WTC11 (cell line): ENCODE results near the gene SMARCD3. TPM values are rescaled to one million over a fixed set of nuclear protein-coding genes. Genes with fewer than 3 reads are reported as not detected.
A peak's percentile ranks its signal among the peaks of the same experiment; 100 is the strongest.

ENCODE experiments used
- ATAC-seq: fragments of 200-7000 bp; cut with Tn5 transposase; 2 replicates; pipeline ENCODE4 v1.10.0; 2021; ENCODE audit warnings: mild to moderate bottlenecking, moderate library complexity
- CTCF ChIA-PET: fragments of 300-600 bp; sonication (Branson Sonifier 250); formaldehyde crosslinking; loops from one replicate; lab custom pipeline; 2021; ENCODE audit warnings: antibody characterized with exemption; lab: Charles Lee
- POLR2A ChIA-PET: fragments of 350-600 bp; sonication (Branson Sonifier 250); formaldehyde crosslinking; loops from one replicate; lab custom pipeline; 2021; ENCODE audit warnings: antibody characterized with exemption; lab: Charles Lee
- DNase-seq: peaks from one replicate; pipeline ENCODE4 v3.0.0; 2021; ENCODE audit warnings: low spot score
- H3K27ac Mint-ChIP-seq: 2 replicates; pipeline ENCODE4 v1.8.0; 2021; ENCODE audit warnings: mixed read lengths
- H3K27me3 Mint-ChIP-seq: 2 replicates; pipeline ENCODE4 v1.8.0; 2021; ENCODE audit warnings: low read depth, mild to moderate bottlenecking, moderate library complexity, mixed read lengths
- H3K36me3 Mint-ChIP-seq: 2 replicates; pipeline ENCODE4 v1.8.0; 2021; ENCODE audit warnings: mixed read lengths
- H3K4me1 Mint-ChIP-seq: 2 replicates; pipeline ENCODE4 v1.8.0; 2022; ENCODE audit warnings: mixed read lengths
- H3K4me3 Mint-ChIP-seq: 2 replicates; pipeline ENCODE4 v1.8.0; 2021; ENCODE audit warnings: mild to moderate bottlenecking, moderate library complexity, mixed read lengths
- H3K9me3 Mint-ChIP-seq: 2 replicates; pipeline ENCODE4 v1.8.0; 2021; ENCODE audit warnings: mixed read lengths
- ATF1 ChIP-seq: sonication (generic); formaldehyde crosslinking; IDR thresholded peaks from 2 replicates; pipeline ENCODE4 v1.8.1; 2023; ENCODE audit warnings: mild to moderate bottlenecking, moderate library complexity, missing genetic modification reagents
- ETV6 ChIP-seq: sonication (generic); formaldehyde crosslinking; IDR thresholded peaks from 2 replicates; pipeline ENCODE4 v1.8.1; 2022; ENCODE audit warnings: mild to moderate bottlenecking, missing genetic modification reagents
- IRF2 ChIP-seq: sonication (generic); formaldehyde crosslinking; IDR thresholded peaks from 2 replicates; pipeline ENCODE4 v1.8.0; 2022; ENCODE audit warnings: low read depth, missing genetic modification reagents, borderline replicate concordance
- MXD4 ChIP-seq: fragments of 250-450 bp; sonication (Bioruptor Pico); IDR thresholded peaks from 2 replicates; pipeline ENCODE4 v1.8.0; 2021; ENCODE audit warnings: mild to moderate bottlenecking, moderate library complexity, borderline replicate concordance
- NFYB ChIP-seq: sonication (generic); formaldehyde crosslinking; conservative IDR thresholded peaks from 2 replicates; pipeline ENCODE4 v1.8.0; 2022; ENCODE audit warnings: low read depth, missing genetic modification reagents
- NR1H2 ChIP-seq: sonication (generic); formaldehyde crosslinking; IDR thresholded peaks from 2 replicates; pipeline ENCODE4 v1.9.0; 2021; ENCODE audit warnings: mild to moderate bottlenecking, moderate library complexity, missing genetic modification reagents
- NR2C2 ChIP-seq: sonication (generic); formaldehyde crosslinking; IDR thresholded peaks from 2 replicates; pipeline ENCODE4 v1.8.0; 2022; ENCODE audit warnings: mild to moderate bottlenecking, missing genetic modification reagents
- PRRX2 ChIP-seq: fragments of 250-450 bp; sonication (Bioruptor Pico); IDR thresholded peaks from 2 replicates; pipeline ENCODE4 v1.8.0; 2021; ENCODE audit warnings: mild to moderate bottlenecking
- RORB ChIP-seq: fragments of 250-450 bp; sonication (Bioruptor Pico); IDR thresholded peaks from 2 replicates; pipeline ENCODE4 v1.9.0; 2021; ENCODE audit warnings: mild to moderate bottlenecking
- TEAD4 ChIP-seq: sonication (generic); formaldehyde crosslinking; IDR thresholded peaks from 2 replicates; pipeline ENCODE4 v1.8.0; 2022; ENCODE audit warnings: mild to moderate bottlenecking, missing genetic modification reagents
- ZNF219 ChIP-seq: sonication (generic); formaldehyde crosslinking; IDR thresholded peaks from 2 replicates; pipeline ENCODE4 v1.8.0; 2023; ENCODE audit warnings: missing genetic modification reagents, mild to moderate bottlenecking, borderline replicate concordance
- ZNF317 ChIP-seq: sonication (generic); formaldehyde crosslinking; IDR thresholded peaks from 2 replicates; pipeline ENCODE4 v1.8.1; 2023; ENCODE audit warnings: low read depth, mild to moderate bottlenecking, moderate library complexity, missing genetic modification reagents, borderline replicate concordance
- ZNF416 ChIP-seq: fragments of 250-450 bp; sonication (Bioruptor Pico); IDR thresholded peaks from 2 replicates; pipeline ENCODE4 v1.9.0; 2021; ENCODE audit warnings: mild to moderate bottlenecking, inconsistent platforms
- ZNF423 ChIP-seq: fragments of 250-450 bp; sonication (Bioruptor Pico); IDR thresholded peaks from 2 replicates; pipeline ENCODE4 v2.1.2; 2022; ENCODE audit warnings: mild to moderate bottlenecking, moderate library complexity
- total RNA-seq: library from RNA; stranded (reverse); gene quantifications from 3 replicates; pipeline ENCODE4 v1.2.3, GENCODE V29; 2021
- TF ChIP-seq, protein P1 (sequence below): fragments of 250-450 bp; sonication (Bioruptor Pico); IDR thresholded peaks from 2 replicates; pipeline ENCODE4 v1.9.0; 2021; ENCODE audit warnings: moderate library complexity, mild to moderate bottlenecking, inconsistent platforms, borderline replicate concordance
- TF ChIP-seq, protein P2 (sequence below): fragments of 250-450 bp; sonication (Bioruptor Pico); IDR thresholded peaks from 2 replicates; pipeline ENCODE4 v1.9.0; 2021; ENCODE audit warnings: mild to moderate bottlenecking
- TF ChIP-seq, protein P3 (sequence below): sonication (generic); formaldehyde crosslinking; IDR thresholded peaks from 2 replicates; pipeline ENCODE4 v1.8.1; 2022; ENCODE audit warnings: mild to moderate bottlenecking, moderate library complexity, missing genetic modification reagents
- TF ChIP-seq, protein P4 (sequence below): sonication (generic); formaldehyde crosslinking; IDR thresholded peaks from 2 replicates; pipeline ENCODE4 v1.8.1; 2023; ENCODE audit warnings: mild to moderate bottlenecking, missing genetic modification reagents
- TF ChIP-seq, protein P5 (sequence below): sonication (generic); formaldehyde crosslinking; IDR thresholded peaks from 2 replicates; pipeline ENCODE4 v1.8.1; 2022; ENCODE audit warnings: low read depth, missing genetic modification reagents, borderline replicate concordance
- TF ChIP-seq, protein P6 (sequence below): sonication (generic); formaldehyde crosslinking; IDR thresholded peaks from 2 replicates; pipeline ENCODE4 v1.8.1; 2023; ENCODE audit warnings: mild to moderate bottlenecking, missing genetic modification reagents, moderate library complexity

The SMARCD3 gene
- total RNA-seq, 1 experiment from 2014 or later: 5.9 TPM

DNA sequence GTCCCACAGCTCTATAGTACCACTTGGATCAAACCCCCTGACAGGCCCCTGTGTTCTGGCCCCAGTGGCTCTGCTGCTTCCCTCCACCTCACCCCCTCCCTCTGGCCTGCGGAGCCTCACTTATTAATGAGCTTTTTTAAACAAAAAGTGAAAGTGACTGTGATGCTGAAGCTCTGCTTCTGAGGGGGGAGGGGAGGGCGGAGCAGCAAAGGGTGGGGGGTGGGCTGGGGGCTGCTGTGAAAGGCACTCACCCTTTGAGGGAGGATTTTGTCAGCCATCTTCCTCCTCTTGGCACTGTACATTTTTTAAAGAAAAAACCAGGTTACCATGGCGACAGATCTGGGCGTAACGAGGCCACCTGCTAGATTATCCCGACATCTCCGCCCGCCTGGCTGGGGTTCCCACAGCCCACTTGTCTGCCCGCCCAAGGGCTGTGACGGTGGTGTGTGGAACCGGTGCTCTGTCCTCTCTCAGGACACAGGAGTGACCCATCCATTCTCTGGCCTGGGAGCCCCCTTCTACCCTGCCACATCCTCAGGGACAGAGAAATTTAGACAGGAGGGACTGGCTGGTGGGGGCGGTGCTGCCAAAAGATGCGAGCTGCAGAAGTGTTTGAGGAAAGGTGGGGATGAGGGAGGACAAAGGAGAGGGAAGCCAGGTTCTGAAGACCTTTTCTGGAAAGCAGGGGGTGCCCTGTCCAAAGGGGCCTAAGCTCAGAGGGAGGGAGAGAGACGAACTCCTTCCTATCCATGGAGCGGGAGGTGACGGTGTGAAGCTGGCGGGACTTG is 4.9 kb downstream of the SMARCD3 start (continued):
- TF ChIP-seq MXD4 (no peak), IRF2 (CRISPR knock-in tag) (no peak), TEAD4 (no peak), NR2C2 (no peak), ETV6 (CRISPR knock-in tag) (no peak)
- TF ChIP-seq, protein P1, sequence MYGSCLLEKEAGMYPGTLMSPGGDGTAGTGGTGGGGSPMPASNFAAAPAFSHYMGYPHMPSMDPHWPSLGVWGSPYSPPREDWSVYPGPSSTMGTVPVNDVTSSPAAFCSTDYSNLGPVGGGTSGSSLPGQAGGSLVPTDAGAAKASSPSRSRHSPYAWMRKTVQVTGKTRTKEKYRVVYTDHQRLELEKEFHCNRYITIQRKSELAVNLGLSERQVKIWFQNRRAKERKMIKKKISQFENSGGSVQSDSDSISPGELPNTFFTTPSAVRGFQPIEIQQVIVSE (CRISPR knock-in tag): no peak
- TF ChIP-seq, protein P2, sequence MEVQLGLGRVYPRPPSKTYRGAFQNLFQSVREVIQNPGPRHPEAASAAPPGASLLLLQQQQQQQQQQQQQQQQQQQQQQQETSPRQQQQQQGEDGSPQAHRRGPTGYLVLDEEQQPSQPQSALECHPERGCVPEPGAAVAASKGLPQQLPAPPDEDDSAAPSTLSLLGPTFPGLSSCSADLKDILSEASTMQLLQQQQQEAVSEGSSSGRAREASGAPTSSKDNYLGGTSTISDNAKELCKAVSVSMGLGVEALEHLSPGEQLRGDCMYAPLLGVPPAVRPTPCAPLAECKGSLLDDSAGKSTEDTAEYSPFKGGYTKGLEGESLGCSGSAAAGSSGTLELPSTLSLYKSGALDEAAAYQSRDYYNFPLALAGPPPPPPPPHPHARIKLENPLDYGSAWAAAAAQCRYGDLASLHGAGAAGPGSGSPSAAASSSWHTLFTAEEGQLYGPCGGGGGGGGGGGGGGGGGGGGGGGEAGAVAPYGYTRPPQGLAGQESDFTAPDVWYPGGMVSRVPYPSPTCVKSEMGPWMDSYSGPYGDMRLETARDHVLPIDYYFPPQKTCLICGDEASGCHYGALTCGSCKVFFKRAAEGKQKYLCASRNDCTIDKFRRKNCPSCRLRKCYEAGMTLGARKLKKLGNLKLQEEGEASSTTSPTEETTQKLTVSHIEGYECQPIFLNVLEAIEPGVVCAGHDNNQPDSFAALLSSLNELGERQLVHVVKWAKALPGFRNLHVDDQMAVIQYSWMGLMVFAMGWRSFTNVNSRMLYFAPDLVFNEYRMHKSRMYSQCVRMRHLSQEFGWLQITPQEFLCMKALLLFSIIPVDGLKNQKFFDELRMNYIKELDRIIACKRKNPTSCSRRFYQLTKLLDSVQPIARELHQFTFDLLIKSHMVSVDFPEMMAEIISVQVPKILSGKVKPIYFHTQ (CRISPR knock-in tag): no peak

DNA sequence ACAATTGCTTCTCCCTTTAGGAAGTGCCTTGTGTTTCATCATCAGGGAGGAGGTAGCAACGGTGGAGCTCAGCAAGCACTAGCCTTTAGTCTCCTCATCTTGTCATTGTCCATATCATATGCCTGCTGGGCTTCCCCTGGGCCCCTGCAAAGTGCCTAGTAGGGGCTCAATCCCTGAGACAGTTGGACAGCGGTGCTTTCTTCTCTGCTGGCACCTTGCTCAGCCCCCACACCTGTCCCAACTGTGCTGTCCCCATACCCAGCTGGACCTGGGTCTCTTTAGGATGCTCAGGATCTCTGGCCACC is 5.5 kb downstream of the SMARCD3 start:
- Mint-ChIP-seq H3K9me3 (no peaks in the 10 kb centered on the region), H3K4me3 (no peak overlapping the region), H3K27me3 (peaks cover 31% of the 10 kb centered on the region), H3K36me3 (0 out of 2 replicates have a peak, but pooled peaks cover 2% of the 10 kb centered on the region), H3K27ac (no peak overlapping the region), H3K4me1 (peaks cover 36% of the 10 kb centered on the region)
- CTCF ChIA-PET: interaction anchor here (1.7 to 4.6 kb wide), 10 partner anchors 9 to 119 kb away, joined by 8 to 83 read pairs (median 24); partner anchors contain the start of genes ABCF2, CHPF2 and H2BK1
- peak; percentile 38; the same call in 1 of the 2 replicates for TF ChIP-seq ZNF423
- TF ChIP-seq ZNF416: no peak
- POLR2A ChIA-PET: no interaction called here
- DNase-seq (no peak), ATAC-seq (no peak)

DNA sequence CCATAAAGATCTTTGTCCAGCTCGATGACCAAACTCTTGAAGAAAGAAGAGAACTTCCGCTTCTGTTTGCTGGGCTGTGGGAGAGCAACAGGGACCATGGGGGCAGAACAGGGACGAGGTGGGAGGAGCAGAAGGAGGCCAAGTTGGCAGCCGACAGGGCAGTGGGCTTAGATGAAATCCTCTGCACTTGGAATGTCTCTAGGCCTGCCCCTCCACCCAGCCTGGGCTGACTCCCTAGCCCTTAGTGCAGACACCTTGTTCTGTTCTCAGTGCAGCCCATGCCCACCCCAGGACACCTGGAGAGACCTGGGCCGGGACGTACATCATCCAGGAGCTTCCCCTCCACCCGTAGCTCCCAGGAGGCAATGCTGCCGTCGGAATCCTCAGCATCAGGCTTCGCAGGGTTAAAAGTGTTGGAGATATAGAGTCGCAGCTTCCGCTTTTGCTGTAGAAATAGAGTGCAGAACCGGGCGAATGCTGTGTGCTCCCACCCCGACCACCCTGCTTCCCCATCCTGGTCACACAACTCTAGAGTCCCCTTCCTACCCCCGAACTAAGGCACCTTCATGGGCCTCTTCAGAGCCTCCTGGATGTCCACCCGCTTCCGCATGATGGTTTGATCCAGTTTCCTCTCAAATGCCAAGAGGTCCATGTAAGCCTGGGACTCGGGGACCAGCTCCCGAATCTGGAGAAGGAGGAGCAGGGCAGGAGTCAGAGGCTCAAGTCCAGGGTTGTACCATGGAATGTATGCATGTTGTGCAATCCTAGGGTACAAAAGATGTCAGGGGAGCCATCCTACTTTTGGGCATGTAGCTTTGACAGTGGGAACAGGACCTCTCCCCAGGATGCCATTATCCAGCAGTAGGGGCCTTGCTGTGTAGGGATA is 6.1 kb downstream of the SMARCD3 start:
- CTCF ChIA-PET: interaction anchor here (0.8 to 4.6 kb wide), 12 partner anchors 8 to 118 kb away, joined by 3 to 83 read pairs (median 19); partner anchors contain the start of genes ABCF2, CHPF2 and H2BK1
- Mint-ChIP-seq H3K36me3 (0 out of 2 replicates have a peak, but pooled peaks cover 2% of the 10 kb centered on the region), H3K27ac (0 out of 2 replicates have a peak overlapping the region, but pooled peaks have one; percentile 36), H3K4me3 (no peak overlapping the region), H3K4me1 (peaks cover 30% of the 10 kb centered on the region), H3K27me3 (peaks cover 26% of the 10 kb centered on the region), H3K9me3 (no peaks in the 10 kb centered on the region)
- no peak for DNase-seq
- POLR2A ChIA-PET: no interaction called here
- ATAC-seq: no peak
- TF ChIP-seq, protein P3, sequence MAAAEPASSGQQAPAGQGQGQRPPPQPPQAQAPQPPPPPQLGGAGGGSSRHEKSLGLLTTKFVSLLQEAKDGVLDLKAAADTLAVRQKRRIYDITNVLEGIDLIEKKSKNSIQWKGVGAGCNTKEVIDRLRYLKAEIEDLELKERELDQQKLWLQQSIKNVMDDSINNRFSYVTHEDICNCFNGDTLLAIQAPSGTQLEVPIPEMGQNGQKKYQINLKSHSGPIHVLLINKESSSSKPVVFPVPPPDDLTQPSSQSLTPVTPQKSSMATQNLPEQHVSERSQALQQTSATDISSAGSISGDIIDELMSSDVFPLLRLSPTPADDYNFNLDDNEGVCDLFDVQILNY: no peak
- no peak for TF ChIP-seq ZNF219 (CRISPR knock-in tag)
- no peak for TF ChIP-seq PRRX2
- TF ChIP-seq, protein P2 (CRISPR knock-in tag): no peak
- TF ChIP-seq, protein P4, sequence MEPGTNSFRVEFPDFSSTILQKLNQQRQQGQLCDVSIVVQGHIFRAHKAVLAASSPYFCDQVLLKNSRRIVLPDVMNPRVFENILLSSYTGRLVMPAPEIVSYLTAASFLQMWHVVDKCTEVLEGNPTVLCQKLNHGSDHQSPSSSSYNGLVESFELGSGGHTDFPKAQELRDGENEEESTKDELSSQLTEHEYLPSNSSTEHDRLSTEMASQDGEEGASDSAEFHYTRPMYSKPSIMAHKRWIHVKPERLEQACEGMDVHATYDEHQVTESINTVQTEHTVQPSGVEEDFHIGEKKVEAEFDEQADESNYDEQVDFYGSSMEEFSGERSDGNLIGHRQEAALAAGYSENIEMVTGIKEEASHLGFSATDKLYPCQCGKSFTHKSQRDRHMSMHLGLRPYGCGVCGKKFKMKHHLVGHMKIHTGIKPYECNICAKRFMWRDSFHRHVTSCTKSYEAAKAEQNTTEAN (CRISPR knock-in tag): no peak
- TF ChIP-seq, protein P5, sequence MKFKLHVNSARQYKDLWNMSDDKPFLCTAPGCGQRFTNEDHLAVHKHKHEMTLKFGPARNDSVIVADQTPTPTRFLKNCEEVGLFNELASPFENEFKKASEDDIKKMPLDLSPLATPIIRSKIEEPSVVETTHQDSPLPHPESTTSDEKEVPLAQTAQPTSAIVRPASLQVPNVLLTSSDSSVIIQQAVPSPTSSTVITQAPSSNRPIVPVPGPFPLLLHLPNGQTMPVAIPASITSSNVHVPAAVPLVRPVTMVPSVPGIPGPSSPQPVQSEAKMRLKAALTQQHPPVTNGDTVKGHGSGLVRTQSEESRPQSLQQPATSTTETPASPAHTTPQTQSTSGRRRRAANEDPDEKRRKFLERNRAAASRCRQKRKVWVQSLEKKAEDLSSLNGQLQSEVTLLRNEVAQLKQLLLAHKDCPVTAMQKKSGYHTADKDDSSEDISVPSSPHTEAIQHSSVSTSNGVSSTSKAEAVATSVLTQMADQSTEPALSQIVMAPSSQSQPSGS (CRISPR knock-in tag): no peak
- TF ChIP-seq NR1H2 (CRISPR knock-in tag): no peak
- TF ChIP-seq, protein P6, sequence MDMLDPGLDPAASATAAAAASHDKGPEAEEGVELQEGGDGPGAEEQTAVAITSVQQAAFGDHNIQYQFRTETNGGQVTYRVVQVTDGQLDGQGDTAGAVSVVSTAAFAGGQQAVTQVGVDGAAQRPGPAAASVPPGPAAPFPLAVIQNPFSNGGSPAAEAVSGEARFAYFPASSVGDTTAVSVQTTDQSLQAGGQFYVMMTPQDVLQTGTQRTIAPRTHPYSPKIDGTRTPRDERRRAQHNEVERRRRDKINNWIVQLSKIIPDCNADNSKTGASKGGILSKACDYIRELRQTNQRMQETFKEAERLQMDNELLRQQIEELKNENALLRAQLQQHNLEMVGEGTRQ (CRISPR knock-in tag): no peak
- no peak for TF ChIP-seq RORB (CRISPR knock-in tag)
- TF ChIP-seq ZNF317 (CRISPR knock-in tag): no peak
- no peak for TF ChIP-seq ATF1 (CRISPR knock-in tag)
- TF ChIP-seq NFYB (CRISPR knock-in tag): no peak
